Stimulated activated CD8-positive, alpha-beta memory T cell treated with anti-CD3 and anti-CD28 coated beads, Interleukin-4, amount 100 ng/mL, for 48 hours (primary cell): ENCODE data around the gene MAD1L1.

Experiments
- DNase-seq: peaks from one replicate; pipeline ENCODE4 v3.0.0-alpha.2; 2020

The MAD1L1 gene

DNA sequence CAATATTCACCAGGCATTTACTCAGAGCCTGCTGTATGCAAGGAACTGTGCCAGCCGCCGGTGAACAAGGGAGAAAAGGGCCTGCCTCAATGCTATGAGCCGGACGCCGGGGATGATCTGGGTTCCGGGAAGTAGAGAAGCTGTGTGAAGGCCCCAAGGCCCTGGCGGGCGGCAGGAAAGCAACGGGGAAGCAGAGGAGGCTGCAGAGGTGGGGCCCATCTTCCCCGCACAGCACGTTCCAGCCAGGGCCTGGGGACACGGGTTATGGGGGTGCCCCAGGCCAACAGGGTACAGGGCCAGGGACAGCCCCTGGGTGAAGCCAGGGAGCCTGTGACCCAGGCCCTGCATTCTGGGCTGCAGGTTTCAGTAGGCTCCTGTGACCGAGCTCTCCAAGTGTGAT is 179.3 kb downstream of the MAD1L1 start:
- DNase-seq: no peak

DNA sequence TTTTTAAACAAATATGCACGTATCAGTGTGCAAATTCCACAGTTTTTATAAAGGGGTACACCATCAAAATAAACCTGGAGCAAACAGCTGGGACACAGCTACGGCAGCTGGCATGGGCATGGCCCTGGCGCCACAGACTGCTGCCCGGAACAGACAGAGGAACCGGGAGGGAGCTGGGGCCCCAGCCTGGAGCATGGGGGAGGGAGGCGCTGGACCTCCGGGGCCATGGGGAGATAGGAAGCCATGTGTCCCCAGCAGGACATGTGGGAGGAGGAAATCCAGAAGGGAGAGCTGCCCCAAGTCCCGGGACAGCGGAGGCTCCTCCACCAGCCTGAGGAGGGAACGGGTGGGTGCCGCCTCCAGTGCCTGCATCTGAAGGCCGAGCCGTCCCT is 180.1 kb downstream of the MAD1L1 start:
- DNase-seq: no peak

DNA sequence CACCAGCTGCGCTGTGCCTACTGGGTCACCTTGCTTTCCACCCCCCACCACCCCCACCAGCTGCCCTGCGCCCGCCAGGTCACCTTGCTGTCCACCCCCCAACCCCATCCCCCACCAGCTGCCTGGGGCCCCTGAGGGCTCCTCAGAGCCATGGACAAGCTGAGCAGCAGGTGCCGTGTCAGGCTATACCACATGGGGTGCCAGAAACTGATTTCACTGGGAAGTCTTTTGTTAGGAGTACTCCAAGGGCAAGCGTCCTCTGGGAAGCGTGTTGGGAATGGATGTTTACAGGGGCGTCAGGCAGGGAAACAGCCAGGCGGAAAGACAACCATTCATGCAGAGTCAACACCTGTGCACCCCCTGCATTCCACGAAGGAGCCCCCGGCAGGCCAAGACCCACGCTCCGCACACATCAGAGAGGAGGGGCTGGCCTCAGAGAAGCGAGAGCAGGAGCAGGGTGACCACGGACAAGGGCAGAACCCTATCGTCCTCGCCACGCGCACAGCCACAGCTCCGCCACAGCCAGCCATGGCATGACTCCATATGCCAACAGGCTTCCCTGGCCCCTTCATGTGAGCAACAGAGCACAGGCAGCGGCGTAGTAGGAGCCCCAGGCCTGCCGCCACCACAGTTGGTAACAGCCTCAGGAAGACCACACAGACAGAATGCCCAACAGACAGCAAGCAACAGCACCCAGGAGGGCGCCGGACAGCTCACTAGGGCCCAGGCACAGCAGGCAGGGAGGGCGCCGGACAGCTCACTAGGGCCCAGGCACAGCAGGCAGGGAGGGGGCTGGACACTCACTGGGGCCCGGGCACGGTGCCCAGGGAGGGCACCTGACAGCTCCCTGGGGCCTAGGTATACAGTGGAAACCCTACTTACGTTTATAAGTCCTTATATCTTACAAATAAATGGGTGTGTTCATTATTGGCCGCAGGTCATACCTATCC is 180.8 kb downstream of the MAD1L1 start:
- DNase-seq: no peak

DNA sequence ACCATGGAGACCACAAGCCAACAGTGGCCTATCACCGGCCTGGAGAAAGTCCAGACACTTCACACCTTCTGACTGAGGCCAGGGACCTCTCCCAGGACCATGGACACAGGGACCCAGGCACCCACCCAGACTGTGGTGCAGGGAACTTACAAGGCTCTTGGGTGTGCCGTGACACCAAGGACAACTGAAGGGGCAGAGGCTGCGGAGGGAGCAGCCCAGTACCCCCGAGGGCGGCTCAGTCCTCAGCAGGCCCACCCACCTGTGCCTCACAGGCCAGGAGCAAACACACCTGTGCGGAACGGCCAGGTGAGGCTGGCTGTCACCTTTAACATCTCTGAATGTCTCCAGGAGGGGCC is 182.3 kb downstream of the MAD1L1 start:
- no peak for DNase-seq

DNA sequence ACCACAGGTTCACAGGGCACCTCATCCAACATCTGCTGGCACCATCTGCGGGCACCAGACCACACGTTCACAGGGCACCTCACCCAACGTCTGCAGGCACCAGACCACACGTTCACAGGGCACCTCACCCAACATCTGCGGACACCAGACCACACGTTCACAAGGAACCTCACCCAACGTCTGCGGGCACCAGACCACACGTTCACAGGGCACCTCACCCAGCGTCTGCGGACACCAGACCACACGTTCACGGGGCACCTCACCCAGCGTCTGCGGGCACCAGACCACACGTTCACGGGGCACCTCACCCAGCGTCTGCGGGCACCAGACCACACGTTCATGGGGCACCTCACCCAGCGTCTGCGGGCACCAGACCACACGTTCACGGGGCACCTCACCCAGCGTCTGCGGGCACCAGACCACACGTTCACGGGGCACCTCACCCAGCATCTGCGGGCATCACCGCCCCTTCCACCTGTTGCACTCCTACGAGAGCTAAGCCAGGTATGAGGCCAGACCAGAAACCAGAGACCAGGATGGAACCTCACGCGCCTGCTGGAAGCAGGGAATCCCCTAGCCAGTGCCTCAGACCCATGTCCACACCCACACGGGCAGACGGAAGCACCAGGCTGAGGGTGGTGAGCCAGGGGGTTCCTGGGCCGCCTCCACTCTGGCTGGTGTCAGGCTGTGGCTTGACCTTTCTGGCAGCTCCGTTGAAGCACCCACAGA is 182.8 kb downstream of the MAD1L1 start:
- no peak for DNase-seq

DNA sequence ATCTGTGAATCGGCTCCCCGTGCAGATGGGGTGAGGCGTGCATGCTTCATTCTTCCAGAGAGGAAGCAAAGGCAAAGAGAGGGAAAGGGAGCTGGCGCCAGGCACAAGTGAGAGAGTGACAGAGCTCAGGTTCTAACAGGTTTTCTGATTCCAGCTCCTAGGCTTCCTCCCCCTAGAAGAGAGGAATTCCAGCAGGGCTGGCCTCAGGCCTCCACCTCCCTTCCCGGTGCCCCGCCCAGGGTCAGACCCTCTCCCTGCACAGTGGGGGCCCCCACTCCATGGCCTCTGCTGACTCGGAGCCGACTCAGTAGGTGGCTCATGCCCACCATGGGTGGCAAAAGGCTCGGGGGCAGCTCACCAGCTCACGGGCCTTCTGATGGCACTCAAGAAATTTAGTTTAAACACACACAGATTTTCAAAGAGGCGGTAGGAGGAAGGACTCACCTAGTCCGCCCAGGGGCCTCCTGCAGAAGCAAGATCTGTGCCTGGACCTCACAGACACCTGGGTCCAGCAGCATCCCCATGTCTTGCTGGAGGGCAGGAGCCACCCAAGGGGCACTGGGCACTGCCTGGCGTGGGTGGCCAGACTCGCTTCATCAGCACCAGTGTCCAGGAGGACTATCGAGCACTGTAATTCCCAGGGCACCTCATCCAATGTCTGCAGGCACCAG is 183.5 kb downstream of the MAD1L1 start:
- DNase-seq: no peak

DNA sequence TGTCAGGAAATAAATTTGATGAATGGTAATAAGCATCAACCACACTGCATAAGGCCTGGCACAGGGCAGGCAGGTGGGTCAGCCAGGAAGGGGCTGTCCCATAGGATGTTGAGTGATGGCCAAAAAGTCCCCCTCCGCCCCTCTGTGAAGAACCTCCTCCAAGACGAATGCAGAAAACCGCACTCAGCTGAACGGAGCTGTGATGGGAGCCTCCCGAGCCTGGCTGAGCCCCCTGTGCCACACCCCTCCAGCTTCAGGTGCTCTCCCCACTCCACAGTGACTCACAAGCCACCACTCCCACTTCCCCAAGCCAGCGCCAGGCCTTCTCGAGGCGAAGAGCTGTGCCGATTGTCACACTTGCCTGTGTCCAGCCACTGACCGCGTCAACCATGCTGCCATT is 184.2 kb downstream of the MAD1L1 start:
- DNase-seq: no peak

DNA sequence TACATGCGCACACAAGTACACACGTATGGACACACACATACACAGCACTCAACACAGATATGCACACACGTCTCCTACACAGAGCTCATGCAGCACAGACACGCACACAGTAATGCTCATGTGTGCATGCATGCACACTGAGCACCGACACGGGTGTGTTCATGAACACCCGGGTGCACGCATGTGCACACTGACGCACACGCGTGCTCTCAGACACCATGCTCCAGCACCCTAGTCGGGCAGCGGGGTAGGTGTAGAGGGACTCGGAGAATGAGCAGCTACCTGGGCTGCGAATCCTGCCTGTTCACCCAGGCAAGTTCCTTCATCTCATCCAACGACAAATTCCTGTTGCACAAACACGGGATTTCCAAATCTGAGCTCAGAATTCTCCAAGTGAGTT is 184.7 kb downstream of the MAD1L1 start:
- DNase-seq: no peak

DNA sequence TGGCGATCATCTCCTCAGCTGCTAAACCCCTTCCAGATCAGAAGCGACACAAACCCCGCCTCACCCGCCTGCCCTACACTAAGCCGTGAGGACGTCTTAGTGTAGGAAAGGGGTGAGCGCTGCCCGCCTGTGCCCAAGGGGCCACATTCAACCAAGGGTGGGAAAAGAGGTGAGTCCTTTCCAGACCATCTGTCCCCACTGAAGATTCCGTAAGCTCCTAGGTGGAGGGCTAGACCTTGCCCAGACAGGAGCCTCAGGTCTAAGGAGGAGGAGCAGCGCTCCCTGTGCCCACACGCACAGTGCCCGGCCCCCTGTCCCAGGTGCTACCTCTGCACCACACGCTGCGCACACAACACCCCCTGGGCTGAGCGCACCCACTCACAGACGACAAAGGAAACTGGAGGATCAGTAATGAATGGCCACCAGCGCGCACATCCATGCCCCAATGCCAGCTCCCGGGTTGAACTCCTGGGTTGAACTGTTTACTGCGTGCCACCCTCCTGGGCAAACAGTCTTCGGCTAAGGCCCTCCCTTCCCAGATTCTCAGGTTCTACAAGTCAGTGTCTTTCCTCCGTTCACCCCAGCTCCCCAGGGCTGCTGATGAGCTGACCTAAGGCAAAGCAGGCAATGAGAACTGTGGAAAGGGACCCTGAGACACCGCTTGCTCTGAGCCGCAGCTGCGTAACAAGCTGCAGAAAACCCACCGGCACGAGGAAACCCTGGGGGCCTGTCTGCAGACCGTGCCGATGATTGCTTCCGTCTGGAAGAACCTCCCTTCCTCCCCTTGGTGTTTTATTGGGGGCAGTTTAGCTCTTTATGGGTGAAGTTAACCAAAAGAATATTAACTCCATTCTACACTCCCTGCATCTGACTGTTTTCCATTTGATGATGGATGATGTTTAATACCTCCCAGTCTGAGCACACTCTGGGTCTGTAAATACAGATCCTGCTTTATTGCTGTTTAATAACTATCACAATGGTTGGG is 185.9 kb downstream of the MAD1L1 start:
- no peak for DNase-seq

DNA sequence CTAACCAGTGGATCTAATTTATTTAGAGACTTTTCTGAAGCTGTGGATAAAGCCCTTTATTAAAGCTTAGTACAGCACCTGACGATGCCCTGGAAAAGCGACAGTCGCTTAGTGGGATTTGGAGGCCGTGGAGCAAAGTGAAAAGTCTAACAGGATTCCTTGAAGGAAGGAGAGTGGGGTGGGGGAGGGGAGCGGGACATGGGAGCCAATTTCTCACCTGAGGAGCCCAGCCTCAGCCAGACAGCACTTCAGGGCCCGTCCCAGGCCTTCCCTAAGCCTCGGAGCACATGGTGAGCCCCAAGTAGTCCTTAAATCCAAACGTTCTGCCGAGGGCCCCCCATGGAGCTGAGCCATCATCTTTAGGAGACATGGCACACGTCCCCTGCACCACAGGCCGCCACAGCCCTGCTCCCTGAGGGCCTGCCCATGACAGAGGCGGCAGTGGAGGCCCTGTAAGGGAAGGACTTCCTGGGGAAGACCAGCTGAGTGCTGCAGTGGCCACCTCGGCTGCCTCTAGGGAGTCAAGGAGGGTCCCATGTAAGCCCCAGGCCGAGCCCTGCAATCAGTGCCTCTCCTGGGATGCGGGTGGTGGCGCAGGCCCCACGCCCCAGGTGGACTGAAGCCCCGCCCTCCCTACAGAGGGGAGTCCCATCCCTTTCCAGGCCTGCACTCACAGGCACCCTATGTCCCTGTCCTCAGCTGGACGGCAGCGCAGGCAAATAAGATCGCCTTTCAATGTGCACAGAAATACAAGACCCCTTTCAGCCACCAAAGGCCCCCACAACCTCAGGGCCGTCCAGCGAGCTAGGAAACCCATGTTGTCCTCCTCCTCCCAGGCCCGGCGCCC is 187.0 kb downstream of the MAD1L1 start:
- DNase-seq: no peak

DNA sequence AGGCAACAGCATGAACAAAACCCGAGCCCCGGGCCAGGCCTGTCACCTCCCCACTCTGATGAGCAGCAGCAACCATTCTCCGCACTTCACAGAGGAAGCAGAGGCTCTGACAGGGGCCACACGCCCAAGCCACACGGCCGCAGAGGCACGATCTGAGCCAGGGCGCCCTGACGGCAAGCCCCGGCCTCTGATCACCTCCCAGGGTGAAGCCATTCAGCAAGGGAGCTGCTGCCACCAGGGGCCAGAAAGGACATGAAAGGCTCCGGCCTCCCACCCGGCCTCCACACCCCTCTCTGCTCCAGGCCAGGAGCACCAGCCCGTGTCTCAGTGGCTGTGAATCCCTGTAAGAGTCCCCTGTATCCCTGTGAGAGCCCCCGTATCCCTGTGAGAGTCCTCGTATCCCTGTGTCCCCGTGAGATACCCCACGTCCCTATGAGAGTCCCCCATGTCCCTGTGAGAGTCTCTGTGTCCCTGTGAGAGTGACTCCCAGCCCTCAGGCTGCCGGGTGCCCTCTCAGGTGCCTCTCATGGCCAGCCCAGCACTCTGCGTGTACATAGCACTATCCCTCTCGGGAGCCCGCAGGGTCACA is 187.8 kb downstream of the MAD1L1 start:
- no peak for DNase-seq

DNA sequence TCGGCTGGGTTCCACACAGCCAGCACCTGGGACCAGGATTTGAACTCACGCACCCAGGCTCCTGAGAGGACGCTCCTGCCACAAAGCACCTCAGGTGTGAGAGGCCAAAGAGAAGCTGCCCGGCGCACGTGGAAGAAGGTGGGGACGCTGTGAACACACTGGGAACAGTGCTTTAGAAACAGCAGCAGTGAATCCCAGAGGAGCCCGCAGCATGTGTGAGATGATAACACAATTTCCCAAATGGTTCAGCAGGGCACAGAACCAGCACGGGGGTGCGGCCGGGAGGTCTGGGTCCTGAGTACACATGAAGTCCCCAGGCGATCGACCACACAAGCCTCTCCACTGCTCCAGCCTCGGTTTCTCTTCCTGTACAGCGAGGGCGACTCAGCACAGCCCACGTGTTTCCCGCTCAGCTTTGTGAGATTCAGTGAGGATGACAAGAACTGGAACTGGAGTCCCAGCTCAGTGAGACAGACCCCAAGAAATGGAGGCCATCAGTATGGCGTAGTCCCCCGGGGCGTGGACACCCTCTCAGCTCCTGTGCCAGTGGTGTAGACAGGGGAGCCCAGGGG is 188.3 kb downstream of the MAD1L1 start:
- DNase-seq: no peak

DNA sequence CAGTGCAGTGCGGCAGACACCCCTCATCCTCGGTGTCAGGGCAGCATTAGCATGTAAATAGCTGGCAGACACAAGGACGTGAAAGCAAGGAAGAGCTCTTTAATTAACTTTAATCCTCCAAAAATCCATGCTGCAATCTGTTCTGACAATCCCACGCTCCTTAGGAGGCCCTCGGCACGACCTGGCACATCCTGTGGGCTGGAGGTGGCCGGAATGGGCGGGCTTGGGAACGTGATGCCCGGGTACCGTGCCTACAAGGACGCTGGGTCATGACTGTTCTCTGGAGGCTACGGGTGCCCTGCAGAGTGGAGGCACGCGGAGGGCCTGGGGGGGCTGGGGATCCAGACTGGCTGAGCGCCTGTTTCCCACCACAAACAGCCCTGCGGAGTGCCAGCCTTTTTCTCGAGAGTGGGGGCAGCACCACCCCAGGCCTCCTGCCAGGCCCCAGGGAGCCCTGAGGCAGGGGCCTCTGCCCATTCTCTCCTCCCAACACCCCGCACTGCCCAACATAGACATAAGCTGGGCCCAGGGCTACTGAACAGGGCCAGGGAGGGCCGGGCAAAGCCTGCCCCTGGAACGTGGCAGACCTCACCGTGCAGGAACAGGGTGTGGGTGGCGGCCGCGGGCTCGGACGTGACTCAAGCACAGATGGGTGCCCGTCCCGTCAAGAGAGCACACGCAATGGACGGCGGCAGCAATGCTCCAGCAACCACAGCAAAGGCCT is 189.3 kb downstream of the MAD1L1 start:
- DNase-seq: no peak

DNA sequence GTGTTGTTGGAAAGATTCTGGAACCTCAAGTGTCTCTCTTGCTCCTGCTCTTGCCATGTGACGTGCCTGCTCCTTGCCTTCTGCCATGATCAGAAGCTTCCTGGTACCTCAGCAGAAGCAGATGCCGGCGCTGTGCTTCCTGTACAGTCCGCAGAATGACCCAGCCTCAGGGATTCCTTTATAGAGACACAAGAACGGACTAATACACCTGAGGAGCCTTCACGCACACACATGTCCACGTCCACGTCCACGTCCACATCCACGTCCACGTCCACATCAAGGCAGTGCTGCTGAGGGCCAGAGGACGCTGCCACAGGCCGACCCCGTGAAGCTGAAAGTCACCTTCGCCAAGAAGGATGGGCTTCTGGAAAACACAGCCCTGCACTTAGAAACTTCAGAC is 190.1 kb downstream of the MAD1L1 start:
- no peak for DNase-seq

DNA sequence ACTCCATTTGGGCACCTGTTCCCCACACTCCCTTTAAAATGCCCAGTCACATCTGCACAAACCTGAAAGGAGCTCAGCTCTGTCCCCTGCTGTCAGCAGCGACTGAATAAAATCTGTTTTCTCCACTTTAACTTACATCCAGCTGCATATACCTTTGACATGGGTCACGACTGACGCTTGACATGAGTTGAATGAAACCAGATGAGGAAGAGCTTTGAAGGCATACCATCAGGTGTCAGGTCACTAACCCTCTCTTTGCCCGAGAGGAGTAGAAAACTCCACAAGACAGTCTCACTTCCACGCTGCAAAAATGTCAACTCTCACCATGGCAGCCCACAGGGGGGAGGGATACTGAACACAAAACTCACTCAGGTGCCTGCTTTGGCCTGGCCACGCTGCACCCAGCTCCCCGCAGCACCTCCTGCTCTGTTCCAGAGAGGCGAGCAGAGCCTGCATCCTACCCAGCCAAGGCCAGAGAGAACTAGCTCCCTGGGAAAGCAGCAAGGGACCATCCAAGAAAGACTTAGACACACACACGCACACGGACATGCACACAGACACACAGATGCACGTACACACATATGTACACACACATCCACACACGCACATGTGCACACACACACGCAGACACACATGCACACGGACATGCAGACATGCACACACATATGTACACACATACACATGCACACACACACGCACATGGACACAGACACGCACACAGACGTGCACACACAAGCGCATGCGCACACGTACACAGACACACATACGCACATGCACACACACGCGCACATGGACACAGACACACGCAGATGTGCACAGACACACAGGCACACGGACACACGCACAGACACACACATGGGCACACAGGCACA is 191.0 kb downstream of the MAD1L1 start:
- DNase-seq: no peak

DNA sequence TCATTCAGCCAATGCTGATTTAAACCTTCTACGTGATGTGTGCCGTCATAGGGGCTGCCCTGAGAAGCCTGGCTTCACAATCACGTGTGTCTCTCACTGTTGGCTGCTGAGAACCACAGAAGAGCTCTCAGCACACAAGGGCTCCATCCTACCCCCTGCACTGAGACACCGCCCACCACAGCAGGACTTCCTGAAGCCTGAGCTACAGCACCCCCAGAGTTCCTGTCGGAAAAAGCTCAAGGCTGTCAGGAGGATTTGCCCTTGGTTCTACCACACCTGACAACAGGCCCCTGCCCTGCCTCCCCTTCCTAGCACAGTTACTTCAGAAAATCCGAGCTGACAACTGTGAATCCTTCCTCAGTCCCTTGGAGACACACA is 191.9 kb downstream of the MAD1L1 start:
- no peak for DNase-seq

DNA sequence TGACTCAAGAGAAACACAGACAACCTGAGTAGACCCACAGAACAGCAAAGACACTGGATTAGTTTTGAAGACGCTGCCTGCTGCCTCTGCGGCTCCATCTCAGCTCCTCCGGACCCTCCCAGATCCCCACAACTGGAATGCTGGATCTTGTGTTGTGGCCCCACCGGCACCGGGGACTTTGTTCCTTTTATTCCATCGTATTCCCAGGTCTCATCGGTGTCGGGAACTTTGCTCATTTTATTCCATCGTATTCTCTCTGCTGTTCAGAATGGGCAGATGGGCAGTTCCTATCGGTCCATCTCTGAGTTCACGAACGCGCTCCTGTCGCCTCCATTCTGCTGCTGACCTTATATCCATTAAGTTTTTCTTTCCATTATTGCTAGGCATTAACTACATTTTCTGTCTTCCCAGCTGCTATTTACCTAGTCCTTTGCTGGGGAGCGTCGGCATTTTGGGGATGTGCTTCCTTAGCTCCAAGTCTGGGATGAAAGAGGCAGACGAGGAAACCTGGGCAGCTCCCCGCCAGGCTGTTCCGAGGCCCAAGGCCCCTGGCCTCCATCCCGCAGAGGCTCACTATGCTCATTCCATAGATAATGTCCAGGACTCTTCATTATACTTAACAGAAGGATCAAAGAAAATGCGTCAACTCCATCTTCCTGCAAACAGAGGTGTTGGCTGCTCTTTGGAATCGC is 192.4 kb downstream of the MAD1L1 start:
- DNase-seq: no peak

DNA sequence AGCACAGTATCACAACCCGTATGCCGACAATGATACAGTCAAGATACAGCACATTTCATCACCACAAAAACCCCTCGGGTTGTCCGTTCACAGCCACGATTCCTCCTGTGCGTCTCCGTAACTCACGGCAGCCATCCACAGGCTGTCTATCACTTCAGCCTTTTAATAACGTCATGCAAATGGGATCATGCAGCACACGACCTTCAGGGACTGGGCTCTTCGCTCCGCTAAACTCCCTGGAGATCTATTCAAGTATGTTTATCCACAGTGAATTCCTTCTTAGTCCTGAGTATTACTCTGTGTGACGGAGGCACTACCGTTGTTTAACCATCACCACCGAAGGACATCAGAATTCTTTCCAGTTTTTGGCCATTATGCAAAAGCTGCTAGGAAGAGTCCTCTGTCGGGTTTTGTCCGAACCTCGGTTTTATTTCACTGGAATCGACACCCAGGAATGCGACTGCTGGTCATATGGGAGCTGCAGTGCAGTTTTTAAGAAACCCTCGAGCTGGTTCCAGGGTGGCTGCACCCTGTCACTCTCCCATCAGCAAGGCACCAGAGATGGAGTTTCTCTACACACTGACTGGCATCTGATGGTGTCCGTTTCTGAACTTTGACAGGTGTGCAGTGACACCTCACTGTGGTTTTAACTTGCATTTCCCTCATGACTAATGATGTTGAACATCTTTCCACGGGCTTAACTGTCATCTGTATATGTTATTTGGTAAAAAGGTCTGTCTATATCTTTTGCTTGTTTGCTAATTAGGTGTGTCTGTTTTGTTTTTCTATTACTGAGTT is 193.6 kb downstream of the MAD1L1 start:
- DNase-seq: no peak
